IMR-90 (cell line): ENCODE data around the gene RBP4.

ENCODE experiments used
- BHLHE40 ChIP-seq: fragments of 150-350 bp; IDR thresholded peaks from 2 replicates; pipeline ENCODE4 v1.6.1; 2016; ENCODE audit warnings: mild to moderate bottlenecking, low read depth, low read length
- CEBPB ChIP-seq: IDR thresholded peaks from 2 replicates; pipeline ENCODE4 v1.6.1; 2012; ENCODE audit warnings: low read depth, low read length, improper control_type of control experiment
- CHD1 ChIP-seq: IDR thresholded peaks from 2 replicates; pipeline ENCODE4 v1.6.1; 2012; ENCODE audit warnings: low read depth, low read length, improper control_type of control experiment
- CTCF ChIP-seq: conservative IDR thresholded peaks from 2 replicates; pipeline ENCODE4 v1.5.1; 2012; ENCODE audit warnings: mild to moderate bottlenecking, low read depth, low read length, improper control_type of control experiment
- ELK1 ChIP-seq: fragments of 150-350 bp; IDR thresholded peaks from 2 replicates; pipeline ENCODE4 v1.6.1; 2016; ENCODE audit warnings: low read depth, mild to moderate bottlenecking, low read length, moderate library complexity, borderline replicate concordance
- FOS ChIP-seq: fragments of 150-350 bp; IDR thresholded peaks from 2 replicates; pipeline ENCODE4 v1.6.1; 2016; ENCODE audit warnings: low read depth, low read length
- MAFK ChIP-seq: IDR thresholded peaks from 2 replicates; pipeline ENCODE4 v1.6.1; 2012; ENCODE audit warnings: low read depth, low read length, improper control_type of control experiment
- MAZ ChIP-seq: IDR thresholded peaks from 2 replicates; pipeline ENCODE4 v1.6.1; 2012; ENCODE audit warnings: low read depth, mild to moderate bottlenecking, low read length, improper control_type of control experiment, moderate library complexity, borderline replicate concordance
- MXI1 ChIP-seq: IDR thresholded peaks from 2 replicates; pipeline ENCODE4 v1.6.1; 2012; ENCODE audit warnings: low read depth, mild to moderate bottlenecking, low read length, moderate library complexity, borderline replicate concordance
- NFE2L2 ChIP-seq: fragments of 150-350 bp; IDR thresholded peaks from 2 replicates; pipeline ENCODE4 v1.6.1; 2016; ENCODE audit warnings: low read depth, mild to moderate bottlenecking, low read length
- POLR2A ChIP-seq: IDR thresholded peaks from 2 replicates; pipeline ENCODE4 v1.6.1; 2012; ENCODE audit warnings: mild to moderate bottlenecking, low read depth, low read length
- RAD21 ChIP-seq: IDR thresholded peaks from 2 replicates; pipeline ENCODE4 v1.6.1; 2012; ENCODE audit warnings: low read length, improper control_type of control experiment
- RCOR1 ChIP-seq: IDR thresholded peaks from 2 replicates; pipeline ENCODE4 v1.6.1; 2012; ENCODE audit warnings: mild to moderate bottlenecking, low read length, improper control_type of control experiment; ENCODE audit not compliant: insufficient replicate concordance
- USF2 ChIP-seq: fragments of 150-350 bp; IDR thresholded peaks from 2 replicates; pipeline ENCODE4 v1.6.1; 2017; ENCODE audit warnings: mild to moderate bottlenecking, antibody characterized with exemption, low read length, low read depth

GRCh38 chr10:93613126-93613525, 12.1 kb upstream of the RBP4 start:
- no peak for TF ChIP-seq MAZ
- TF ChIP-seq CTCF, result no peak
- no peak for TF ChIP-seq POLR2A
- no peak for TF ChIP-seq RCOR1
- no peak for TF ChIP-seq USF2
- TF ChIP-seq CEBPB, result no peak
- TF ChIP-seq BHLHE40, result no peak
- TF ChIP-seq ELK1, result no peak
- no peak for TF ChIP-seq RAD21
- TF ChIP-seq NFE2L2, result no peak
- no peak for TF ChIP-seq CHD1
- no peak for TF ChIP-seq FOS
- TF ChIP-seq MAFK, result no peak
- TF ChIP-seq MXI1, result no peak
